GM12891 (cell line): ENCODE measurements around the gene MMS19.

ENCODE experiments used
- POLR2AphosphoS5 ChIP-seq: IDR thresholded peaks from 2 replicates; pipeline ENCODE4 v1.6.1; 2011; ENCODE audit warnings: low read depth, low read length, control low read depth
- POU2F2 ChIP-seq: IDR thresholded peaks from 2 replicates; pipeline ENCODE4 v1.6.1; 2011; ENCODE audit warnings: low read depth, mild to moderate bottlenecking, control low read depth, low read length, moderate library complexity

GRCh38 chr10:97498841-97499560 is 779 bp upstream of the MMS19 start, which contains the start of gene UBTD1:
- TF ChIP-seq POLR2AphosphoS5 (no peak), POU2F2 (no peak)
